HG02870 (cell line): Measurements from ENCODE around the gene RPL21.

Source experiments
- ATAC-seq: cut with Tn5 transposase; IDR thresholded peaks from one replicate; pipeline ENCODE4 v1.9.1; 2021; ENCODE audit warnings: mild to moderate bottlenecking, moderate library complexity; ENCODE audit not compliant: unreplicated experiment

Gene RPL21

DNA sequence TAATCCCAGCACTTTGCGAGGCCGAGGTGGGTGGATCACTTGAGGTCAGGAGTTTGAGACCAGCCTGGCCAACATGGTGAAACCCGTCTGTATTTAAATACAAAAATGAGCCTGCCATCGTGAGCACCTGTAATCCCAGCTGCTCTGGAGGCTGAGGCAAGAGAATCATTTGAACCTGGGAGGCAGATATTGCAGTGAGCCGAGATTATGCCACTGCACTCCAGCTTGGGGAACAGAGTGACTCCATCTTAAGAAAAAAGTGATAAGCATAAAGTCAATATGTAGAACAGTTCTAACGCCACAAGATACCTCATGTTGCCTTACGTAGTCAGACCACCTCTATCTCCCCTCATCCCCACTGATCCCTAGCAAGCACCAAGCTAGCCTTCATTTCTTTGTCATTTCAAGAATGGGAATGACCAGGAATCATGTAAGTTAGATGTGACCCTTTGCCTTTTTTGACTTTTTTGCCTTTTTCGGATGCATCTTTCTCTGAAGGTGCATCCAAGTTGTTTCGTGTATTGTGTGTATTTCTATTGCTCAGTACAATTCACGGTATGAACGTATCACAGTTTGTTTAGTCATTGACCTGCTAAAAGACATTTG is 6.4 kb downstream of the RPL21 start:
- ATAC-seq = no peak

DNA sequence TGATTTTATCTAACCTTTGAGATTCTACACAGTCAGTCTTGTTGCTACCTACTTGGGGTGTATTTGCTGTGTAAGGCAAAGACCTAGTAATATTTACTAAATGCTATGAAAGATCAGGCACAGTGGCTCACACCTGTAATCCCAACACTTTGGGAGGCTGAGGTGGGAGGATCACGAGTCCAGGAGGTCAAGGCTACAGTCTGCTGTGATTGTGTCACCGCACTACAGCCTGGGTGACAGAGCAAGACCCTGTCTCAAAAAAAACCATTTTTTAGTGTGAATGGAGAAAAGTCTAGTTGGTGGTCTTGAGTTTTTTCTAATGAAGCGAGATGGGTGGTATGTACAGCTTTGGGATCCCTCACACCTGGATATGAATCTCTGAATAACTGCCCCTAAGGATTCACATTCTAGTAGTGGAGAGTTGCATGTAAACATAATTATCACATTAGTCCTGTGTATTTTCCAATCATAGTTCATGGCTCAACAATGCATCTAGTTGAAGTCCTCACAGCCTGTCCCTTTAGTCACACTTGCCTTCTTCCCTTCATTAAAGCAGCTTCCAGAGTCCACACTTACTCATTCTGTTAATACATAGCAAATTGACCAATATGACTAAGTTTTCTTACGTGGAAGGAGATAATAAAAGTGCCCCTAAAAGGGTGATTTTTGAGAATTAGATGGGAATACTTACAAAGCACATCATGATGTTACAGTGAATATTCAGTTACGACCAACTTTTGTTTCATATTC is 7.5 kb downstream of the RPL21 start:
- no peak for ATAC-seq

DNA sequence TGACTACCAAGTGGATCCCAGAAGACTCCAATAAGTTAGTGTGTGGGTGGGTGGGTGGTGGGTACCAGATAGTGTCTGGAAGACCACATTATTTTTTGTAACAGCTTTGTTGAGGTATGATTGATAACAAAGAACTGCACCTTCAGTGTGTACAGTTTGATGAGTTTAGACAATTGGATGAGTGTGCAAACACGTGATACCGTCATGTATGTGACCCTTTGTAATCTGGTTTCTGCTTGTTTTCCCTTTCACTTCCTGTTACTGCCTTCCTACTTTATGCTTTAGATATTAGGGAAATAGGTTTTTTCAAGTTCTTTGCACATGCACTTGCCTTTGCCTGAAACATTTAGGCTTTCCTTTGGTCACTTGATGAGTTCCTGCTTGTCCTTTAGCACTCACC is 8.5 kb downstream of the RPL21 start:
- ATAC-seq = peak; percentile 44

DNA sequence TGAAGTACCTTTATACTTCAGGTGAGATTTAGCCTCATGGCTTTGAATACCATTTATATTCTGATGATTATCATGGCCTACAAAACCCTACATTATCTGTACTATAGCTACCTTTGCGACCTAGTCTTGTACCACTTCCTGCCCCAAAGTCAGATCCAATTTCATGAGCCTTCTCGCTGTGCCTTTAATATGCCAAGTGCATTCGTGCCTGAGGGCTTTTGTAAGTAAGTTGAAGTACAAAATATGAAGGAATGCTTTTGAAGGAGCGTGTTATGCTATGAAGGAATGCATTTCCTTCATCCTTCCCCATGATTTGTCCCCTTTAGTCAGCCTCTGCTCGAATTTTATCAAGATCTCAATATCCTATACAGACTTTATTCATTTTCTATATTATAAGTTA is 10.0 kb downstream of the RPL21 start:
- no peak for ATAC-seq

DNA sequence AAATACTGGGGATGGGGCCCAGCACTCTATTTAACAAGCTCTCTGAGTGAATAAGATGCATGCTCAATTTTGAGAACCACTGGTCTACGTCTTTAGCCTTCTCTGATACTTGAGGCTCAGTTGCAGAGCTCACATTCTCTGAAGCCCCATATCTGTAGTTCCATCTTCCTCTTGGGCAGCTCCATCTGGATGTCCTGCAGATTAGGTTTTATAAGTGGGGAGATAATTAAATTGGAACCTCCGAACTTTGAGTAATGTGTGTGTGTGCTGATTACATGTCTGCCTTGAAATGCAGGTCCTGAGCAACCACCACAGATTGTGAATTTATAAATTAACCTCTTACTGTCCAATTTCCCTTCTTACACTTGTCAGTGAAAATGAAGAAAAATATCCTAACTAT is 12.1 kb downstream of the RPL21 start:
- no peak for ATAC-seq

DNA sequence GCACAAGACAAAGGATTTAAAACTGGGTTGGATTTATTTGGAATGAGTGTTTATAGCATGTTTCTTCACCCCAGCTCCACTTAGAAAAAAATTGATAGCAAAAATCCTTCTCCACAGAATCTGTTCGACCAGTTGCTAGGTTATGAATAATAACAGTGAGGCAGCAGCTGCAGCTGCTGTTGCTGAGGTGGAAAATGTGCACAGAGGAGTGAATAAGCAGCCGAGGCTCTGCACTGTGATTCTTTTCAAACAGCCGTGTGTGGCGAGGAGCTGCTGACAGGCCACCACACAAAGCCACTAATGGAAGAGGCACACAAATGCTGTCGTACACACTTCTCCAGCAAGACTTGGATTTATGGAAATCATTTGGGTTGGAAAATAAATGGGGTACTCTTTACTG is 12.8 kb downstream of the RPL21 start:
- ATAC-seq = no peak

DNA sequence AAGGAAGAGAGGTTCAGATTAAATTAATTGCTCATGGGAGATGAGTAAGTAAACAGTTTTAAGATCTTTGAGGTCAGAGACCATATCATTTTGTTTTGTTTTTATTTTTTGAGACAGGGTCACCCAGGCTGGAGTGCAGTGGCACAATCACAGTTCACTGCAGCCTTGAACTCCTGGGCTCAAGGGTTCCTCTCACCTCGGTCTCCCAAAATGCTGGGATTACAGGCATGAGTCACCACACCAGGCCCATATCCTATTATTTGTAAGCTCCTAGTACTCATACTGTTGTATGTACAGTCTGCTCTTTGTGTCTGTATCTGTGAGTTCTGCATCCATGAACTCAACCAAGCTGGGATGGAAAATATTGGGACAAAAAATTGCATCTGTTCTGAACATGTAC is 13.3 kb downstream of the RPL21 start:
- no peak for ATAC-seq

DNA sequence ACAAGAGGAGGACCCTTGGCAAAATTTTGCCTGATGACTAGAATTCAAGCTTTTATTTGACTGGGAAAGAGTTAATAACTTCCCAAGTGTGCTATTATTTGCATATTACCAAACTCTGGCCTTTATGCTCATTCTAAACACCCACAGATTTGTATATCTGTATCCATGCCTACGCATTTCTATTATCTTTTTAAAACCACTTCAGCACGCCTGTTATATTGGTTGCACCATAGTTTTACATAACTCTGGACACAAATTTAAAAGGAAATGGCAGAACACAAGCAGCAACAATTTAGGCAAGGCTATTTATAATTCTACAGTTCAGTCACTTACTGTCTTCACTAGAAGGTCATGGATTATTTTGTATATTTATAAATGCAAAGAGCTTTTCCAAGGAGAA is 15.6 kb downstream of the RPL21 start:
- ATAC-seq = no peak

DNA sequence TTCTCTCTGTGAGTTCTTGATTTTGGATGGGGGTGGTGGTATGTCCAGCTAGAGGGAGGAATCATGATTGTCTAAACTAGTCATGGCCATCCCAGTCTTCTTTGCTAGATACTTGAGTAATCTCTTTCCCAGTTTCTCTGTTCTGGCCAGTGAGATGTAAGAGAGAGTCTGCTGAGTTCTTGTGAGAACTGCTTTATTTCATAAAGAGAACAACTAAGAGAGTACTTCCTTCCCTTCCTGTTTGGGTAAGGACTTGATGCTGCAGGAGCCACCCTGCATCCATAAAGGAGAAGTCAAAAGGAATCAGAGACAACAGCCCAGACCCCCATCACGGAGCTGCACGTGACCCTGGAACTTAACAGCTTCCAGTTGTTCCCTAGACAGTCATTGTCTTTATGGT is 16.2 kb downstream of the RPL21 start:
- ATAC-seq = no peak

DNA sequence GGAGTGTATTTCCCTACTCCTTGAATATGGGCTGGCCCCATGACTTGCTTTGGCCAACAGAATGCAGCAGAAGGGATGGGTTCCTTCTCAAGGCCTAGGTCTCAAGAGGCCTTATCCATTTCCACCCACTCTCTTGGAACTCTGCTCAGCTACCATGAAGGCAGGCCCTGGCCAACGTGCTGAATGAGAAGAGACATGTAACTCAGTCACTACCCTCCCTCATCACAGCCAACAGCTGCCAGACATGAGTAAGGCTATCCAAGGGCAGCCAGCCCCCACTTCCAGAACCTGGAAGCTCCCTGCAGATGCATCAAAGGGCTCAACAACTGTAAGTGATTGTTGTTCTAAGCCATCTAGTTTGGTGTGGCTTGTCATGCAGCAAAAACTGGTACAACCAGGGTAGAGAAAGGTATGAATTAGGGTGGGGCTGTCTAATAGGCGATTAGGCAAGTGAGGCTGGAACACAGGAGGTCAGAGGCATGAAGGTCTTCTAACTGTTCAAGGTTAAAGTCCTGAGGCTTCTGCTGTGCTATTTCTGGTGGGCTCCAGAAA is 17.8 kb downstream of the RPL21 start:
- no peak for ATAC-seq

DNA sequence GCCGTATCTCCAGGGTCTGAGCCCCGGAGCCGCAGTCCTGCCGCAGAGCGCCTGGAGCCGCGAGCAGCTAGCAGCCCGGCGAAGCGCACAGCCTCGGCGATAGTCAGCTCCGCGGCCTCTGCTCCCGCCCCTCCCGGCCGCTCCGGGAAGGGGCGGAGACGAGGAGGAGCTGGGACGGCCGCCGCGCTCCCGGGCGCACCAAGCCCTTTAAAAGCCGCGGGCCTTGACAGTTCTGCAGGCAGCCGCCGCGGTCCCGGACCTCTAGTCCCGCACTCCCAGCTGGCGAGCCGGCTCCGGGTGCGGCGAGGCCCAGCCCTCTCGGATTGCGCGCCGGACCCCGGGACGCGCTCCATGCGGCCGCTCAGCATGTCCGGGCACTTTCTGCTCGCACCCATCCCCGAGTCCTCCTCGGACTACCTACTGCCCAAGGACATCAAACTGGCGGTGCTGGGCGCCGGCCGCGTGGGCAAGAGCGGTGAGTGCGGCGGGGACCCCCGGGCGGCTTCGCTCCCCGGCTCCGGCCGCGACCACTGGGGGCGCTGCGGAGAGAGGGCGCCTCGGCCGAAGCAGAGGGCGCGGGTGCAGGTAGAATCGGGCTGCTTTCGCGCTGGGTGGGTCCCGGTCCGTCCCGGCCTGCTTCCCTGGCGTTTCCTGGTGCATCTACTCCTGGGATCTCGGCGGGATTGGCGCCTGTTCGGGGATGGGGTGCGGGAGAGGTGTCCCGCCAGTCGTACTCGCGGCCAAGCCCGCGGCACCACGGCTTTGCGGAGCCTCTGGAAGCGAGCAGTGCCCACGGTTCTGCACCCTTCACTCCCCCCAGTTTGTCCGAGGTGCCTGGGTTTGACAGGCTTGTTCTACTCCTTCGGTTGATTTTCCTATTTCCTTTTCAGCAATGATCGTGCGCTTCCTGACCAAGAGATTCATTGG is 19.5 kb downstream of the RPL21 start, which contains the start of gene RASL11A:
TSS of gene RASL11A (plus strand) at position 237 of the 927 bp plus-strand sequence. CDS start at position 352, 115 bp downstream.
- peak; percentile 85 for ATAC-seq

DNA sequence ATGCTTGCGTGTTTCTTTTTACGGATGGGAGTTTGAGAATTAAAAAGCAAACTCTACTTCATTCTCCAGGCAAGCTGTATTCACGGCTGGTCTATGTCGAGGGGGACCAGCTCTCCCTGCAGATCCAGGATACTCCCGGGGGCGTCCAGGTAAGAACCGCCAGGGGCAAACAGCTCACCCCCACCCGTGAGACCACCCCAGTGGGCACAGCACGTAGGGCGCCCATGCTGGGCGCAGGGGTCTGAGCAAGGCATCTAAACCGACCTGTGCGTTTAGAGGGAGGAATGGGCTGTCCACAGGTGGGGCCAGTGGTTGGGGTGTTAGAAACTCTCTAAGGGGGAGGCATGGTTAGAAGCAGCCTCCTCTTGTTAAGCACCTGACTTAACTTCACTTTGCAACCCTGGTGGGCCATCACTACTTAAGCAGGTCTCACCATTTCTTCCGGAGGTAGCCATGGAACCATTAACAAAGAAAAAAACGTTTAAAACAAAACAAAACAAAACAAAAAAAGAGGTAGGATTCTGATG is 20.3 kb downstream of the RPL21 start:
- no peak for ATAC-seq

DNA sequence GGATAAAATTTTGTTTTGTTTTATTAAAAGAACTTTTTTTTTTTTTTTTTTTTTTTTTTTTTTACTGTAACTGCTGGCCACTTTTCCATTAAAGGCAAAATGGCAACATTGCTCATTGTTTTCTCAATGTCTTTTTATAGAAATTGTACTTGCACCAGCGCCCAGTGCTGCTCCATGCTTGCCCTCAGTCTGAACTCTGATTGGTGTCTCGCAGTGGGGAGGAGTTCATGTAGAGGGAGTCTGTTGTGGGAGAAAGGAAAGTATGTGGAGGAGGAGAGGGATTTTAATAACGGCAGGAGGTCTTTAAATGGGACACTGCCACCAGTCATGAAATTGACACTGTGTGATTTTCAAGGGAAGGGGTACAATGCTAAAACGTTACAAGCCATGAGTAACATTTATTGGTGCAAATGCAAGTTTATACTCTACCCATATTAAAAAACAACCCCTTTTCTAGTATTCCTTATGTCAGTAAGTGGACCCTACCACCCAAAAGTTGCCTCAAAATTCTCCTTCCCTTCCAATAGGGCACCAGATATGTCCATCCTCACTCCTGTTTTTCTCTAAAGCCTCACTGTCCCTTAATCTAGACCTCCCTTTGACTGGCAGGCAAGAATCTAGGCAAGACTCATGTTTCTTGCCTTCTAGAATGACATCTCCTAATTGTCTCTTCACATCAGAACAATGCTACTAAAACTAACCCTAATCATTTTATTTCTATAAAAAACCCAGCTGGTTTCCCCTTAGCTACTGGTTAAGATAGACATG is 22.5 kb downstream of the RPL21 start:
- ATAC-seq = no peak

DNA sequence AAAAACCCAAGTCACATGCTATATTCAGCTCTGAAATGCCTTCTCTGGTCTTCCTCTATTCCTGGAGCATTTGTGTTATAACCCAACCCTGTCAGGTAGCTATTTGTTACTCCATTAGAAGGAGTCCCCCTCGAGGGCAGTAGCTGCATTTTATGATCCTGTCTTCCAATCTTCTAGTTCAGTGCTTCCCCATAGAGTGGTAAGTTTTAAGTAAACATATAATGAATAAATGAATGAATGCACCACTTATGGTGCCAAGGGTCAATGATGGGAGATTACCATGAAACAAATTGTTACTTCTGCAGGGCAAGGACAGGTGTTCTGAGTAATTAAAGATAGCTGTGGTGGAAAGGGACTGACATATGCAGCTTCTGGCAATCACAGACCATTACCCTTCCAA is 23.3 kb downstream of the RPL21 start:
- no peak for ATAC-seq

DNA sequence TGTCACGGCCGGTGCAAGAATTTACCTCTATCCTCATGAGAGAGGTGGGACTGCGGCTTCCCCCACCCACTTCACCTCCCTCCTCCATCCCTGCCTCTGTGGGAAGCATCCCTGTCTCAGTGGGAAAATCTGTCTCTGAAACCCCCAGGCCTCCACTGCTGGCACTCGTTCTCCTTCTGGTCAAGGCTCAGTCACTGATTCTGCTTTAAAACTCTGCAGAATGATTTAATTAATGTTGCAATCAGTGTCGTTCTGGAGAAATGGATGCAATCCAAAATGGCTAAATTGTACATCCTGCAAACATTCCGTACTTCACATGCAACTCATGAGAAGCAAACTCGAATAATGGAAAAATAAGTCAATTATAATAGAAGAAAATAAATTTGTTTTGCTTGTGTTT is 24.8 kb downstream of the RPL21 start:
- ATAC-seq = no peak

DNA sequence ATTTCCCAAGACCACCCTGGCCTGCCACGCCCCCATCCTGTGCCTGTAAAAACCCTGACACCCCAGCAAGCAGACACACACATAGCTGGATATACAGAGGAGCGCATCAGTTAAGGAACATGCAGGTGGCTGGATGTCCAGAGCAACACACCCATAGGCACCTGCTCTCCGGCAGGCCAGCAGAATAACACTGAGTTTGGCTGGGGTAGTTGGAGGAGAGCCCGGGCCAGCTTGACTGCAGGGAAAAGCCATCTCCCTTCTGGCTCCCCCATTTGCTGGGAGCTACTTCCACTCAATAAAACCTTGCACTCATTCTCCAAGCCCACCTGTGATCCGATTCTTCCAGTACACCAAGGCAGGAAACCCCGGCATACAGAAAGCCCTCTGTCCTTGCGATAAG is 28.1 kb downstream of the RPL21 start:
- ATAC-seq = no peak

DNA sequence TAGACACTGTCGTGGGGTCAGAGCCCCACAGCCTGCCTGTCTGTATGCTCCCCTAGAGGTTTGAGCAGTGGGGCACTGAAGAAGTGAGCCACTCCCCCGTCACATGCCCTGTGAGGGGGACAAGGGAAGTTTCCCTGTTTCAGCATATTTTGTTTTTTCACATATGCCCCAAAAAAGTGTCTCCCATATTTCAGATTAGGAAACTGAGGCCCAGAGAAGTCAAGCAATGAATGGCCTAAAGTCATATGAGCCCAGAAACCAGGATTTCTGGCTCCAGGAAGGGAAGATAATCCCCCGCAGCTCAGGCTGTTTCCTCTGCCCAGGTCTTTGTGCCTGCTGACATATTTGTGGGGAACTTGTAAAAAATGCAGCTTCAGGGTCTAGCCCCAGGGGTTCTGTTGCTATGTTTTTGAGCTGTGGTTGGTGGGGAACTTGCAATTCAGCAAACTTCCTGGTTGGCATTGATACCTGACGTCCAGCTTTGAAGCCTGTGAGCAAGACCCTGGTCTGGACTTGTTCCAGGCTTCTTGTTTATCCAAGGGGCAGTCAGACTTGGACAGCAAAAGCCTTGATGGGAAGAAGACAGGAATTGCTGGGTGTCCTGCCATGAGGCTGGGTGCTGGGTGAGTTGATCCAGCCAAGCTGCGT is 28.8 kb downstream of the RPL21 start:
- no peak for ATAC-seq

DNA sequence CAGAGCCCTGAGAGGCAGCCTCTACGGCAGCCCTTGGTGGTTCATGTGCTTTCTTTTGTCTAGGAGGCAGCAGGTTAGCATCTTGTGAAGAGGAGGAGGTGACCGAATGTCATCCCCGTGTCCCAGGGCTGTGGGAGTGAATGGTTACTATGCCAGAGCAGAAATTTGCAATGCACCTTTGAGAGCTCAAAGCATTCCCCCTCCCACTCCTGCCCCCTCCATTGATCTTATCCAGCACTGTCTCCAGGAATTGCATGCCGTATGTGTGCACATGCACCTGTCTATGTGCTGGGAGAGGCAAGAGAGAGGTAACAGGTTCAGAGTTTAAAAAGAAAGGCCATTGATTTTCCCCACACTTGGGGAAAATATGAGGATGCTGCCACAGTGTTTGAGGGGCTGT is 29.5 kb downstream of the RPL21 start:
- no peak for ATAC-seq

DNA sequence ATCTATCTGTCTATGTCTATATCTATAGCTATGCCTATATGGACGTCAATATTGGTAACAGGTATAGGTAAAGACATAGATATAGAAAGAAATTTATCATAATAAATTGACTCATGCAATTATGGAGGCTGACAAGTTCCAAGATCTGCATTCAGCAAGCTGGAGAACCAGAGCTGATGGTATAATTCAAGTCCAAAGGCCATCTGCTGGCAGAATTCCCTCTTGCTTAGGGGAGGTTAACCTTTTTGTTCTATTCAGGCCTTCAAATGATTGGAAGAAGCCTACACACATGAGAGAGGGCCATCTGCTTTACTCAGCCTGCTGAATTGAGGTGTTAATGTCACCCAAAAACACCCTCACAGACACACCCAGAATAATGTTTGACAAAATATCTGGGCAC is 30.1 kb downstream of the RPL21 start:
- no peak for ATAC-seq
